GM12874 (cell line): Measurements from ENCODE around the gene PPWD1.

ENCODE experiments used
- CTCF ChIP-seq: IDR thresholded peaks from 2 replicates; pipeline ENCODE4 v1.5.1; 2011; ENCODE audit warnings: low read depth, mild to moderate bottlenecking, control low read depth, low read length, moderate library complexity; ENCODE audit not compliant: insufficient read depth

The PPWD1 gene

DNA sequence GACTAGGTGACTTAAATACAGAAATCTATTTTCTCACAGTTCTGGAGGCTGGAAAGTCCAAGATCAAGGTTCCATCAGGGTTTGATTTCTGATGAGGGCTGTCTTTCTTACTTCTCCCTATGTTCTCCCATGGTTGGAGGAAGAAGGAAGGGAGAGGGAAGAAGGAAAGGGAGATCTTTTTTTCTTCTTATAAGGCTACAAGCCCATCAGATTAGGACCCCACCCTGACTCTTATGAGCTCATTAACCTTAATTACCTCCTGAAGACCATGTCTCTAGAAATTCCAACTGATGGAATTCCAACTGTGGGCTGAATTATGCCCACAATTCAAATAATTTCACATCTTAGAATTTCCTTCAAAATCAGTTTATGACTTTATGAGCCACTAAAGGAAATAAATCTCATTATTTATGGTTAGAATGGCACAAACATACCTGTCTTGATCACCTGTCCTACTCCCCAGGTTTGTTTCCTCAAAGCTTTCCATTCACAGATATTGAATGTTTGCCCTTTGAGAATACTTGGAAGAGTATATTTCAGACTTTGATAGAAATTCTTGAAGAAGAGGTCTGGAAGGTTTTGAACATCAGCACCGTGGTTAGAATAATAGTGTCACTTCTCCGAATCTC lies 7.6 kb downstream of the PPWD1 start:
- TF ChIP-seq CTCF = no peak

- no peak for TF ChIP-seq CTCF
Observed at GRCh38 chr5:65577141-65577540, 14.0 kb downstream of the PPWD1 start.

DNA sequence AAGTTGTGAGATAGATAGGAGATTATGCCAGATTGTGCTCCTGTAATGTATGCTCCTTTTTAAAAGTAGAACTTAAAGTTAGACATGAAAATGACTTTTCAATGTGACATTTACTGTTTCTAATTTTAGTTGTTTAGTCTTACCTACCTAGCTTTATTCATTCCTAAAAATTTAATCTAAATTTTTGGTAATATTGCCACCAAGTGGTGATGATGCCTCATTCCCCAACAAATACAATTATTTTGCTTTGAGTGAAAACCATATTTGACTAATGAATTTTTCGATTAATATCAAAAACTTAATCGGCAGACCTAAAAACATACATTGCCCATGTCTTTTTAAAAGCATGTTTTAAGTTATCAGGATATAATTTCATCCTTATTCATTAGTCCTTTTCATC lies 25.6 kb downstream of the PPWD1 start:
- TF ChIP-seq CTCF = no peak

DNA sequence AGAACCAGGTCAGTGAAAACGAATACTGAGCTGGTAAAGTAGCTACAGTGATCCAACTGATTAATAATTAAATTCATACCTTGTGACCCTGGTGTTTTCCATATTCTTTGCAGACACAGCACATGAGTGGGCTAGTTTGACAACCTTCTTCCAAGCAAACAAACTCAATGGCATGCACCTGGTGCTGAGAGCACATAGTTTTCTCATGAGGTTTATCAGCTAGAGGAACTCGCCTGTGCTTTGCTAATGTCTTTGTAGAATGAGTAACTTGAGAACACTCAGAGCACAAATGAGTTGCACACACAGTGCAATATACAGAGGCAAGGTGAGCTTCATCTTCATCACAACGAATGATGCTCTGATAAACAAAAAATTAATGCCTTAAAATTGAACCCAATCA lies 48.4 kb downstream of the PPWD1 start:
- TF ChIP-seq CTCF = no peak

GRCh38 chr5:65612298-65612907 lies 49.3 kb downstream of the PPWD1 start:
- TF ChIP-seq CTCF = no peak

DNA sequence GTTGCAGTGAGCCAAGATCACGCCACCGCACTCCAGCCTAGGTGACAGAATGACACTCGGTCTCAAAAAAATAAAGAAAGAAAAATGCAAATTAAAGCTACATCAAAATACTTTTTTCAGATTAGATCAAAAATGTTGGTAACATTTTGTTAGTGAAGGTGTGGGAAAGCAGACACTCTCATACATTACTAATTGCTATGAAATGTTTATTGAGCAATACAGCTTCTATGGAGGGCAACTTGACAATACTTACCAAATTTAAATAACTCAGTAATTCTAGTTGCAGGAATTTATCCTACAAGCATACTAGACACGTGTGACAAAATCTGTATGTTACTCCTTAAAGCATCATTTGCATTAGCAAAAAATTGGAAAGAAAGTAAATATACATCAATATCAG lies 56.9 kb downstream of the PPWD1 start:
- no peak for TF ChIP-seq CTCF

DNA sequence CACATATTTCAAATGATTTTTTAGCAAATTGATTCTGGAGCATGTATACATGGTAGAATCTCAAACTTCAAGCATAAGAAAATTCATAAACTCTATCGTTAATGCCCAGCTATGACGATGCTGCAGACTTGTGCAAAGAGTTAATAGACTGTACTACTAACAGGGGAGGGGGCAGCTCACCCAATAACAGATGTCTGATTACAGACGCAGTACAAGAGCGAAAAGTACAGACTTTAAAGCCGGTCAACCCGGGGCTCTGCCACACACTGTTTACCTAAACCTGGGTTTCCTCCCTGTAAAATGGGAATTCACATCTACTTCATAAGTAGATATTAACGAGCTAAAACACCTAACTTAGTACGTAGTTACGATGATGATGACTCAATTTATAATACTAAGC lies 60.4 kb downstream of the PPWD1 start:
- no peak for TF ChIP-seq CTCF
